ENCODE results near the gene NOP53.
"Not testable (repeated sequence)": the region's sequence is repeated elsewhere in the genome, so short reads cannot be mapped to it uniquely, and the experiment has no call there.

The NOP53 gene

DNA sequence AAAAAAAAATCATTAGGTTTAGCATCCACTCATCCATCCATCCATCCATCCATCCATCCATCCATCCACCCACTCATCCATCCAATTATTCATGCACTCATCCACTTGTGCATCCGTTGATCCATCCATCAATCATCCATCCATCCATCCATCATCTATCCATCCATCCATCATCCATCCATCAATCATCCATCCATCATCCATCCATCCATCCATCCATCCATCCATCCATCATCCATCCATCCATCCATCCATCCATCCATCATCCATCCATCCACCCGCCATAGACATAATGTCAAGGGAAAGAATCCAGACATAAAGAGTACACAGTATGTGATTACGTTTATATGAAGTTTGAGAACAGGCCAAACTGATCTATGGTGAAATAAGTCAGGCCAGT is 24.2 kb downstream of the NOP53 start:
- no peak for DNase-seq (ENCODE audit: insufficient read length, low spot score)
- FAIRE-seq = no peak

GRCh38 chr19:47771291-47771690 is 25.9 kb downstream of the NOP53 start:
- FAIRE-seq; DNase-seq (ENCODE audit: insufficient read length, low spot score): not testable (repeated sequence)

DNA sequence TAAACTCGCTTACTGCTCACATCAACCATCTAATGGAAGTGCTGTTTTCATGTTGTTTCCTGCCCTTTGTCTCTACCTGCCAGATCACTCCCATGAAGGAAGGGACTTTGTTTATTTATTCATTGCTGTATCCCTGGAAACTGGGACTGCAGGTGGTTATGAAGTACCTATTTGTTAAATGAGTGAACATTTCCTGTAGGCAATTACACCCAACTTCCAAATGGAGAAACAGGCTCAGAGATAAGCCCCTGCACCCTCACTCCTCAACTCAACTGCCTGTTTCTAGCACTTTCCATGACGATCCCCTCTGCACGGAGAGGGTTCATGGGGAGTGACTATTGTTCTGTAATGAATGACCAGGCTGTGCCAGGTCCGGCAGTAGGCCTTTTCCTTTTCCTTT is 31.2 kb downstream of the NOP53 start:
- no peak for DNase-seq (ENCODE audit: insufficient read length, low spot score)
- no peak for FAIRE-seq

DNA sequence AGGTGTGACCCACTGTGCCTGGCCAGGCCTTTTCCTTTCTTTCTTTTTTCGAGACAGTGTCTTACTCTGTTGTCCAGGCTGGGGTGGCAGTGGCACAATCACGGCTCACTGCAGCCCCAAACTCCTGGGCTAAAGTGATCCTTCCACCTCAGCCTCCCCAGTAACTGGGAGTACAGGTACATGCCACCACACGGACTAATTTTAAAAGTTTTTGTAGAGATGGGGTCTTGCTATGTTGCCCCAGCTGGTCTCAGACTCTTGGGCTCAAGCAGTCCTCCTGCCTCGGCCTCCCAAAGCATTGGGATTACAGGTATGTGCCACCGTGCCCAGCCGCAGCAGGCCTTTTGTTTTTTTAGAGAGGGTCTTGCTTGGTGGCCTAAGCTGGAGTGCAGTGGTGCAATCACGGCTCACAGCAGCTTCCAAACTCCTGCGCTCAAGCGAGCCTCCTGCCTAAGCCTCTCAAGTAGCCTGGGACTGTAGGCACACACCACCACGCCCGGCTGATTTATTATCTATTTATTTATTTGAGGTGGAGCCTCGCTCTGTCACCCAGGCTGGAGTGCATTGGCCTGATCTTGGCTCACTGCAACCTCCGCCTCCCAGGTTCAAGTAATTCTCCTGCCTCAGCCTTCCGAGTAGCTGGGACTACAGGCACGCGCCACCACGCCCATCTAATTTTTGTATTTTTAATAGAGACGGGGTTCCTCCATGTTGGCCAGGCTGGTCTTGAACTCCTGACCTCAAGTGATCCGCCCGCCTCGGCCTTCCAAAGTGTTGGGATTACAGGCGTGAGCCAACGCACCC is 32.1 kb downstream of the NOP53 start:
- DNase-seq (ENCODE audit: insufficient read length, low spot score); FAIRE-seq: not testable (repeated sequence)

- FAIRE-seq = peak; percentile 91
These were observed 33.0 kb downstream of the NOP53 start, which contains the start of gene SELENOW for GRCh38 chr19:47778049-47778953. SELENOW (plus strand) TSS chr19:47778703; CDS start chr19:47778786, 83 bp downstream.

DNA sequence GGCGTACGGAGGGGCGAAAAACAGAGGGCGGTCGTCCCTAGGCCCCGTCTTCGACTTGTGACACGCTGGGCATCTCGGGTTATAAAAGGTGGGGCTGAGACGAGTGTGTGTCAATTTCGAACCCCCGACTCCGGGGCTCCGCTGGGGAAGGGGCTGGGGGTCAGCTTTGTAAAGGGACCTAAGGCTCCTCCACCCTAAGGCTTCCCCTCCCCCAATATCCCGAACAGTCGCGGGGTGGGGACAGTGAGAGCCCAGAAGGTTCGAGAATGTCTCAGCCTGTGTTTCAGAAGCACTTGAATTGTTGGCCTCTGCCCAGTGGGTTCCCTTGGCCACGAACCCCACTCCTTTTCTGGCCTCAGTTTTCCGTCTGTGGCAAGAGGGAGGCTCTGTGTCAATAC is 33.6 kb downstream of the NOP53 start:
- DNase-seq (ENCODE audit: insufficient read length, low spot score) (no peak), FAIRE-seq (no peak)

More at GRCh38 chr19:47778049-47778953, 33.0 kb downstream of the NOP53 start, which contains the start of gene SELENOW:
- peak; percentile 93 for DNase-seq (ENCODE audit: insufficient read length, low spot score)

DNA sequence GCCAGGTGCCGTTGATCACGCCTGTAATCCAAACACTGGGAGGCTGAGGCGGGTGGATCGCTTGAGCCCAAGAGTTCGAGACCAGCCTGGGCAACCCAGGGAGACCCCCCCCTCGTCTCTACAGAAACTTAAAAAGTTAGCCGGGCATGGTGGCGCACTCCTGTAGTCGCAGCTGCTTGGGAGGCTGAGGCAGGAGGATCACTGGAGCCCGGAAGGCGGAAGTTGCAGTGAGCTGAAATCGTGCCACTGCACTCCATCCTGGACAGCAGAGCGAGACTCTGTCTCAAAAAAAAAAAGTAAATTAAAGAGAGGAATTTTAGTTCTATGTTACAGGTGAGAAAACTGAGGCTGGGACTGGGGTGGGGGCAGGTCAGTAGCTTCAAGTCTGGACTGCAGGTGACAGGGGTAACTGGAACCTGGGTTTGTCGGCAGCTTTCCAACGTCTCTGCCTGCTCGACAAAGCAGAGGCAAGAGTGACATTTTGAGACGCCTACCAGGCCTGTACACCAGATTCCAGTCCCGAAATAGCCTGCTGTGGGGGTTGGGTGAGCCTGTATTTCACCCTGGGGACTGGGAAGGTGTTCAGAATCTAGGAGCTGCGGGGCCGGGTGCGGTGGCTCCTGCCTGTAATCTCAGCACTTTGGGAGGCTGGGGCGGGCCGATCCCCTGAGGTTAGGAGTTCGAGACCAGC is 34.3 kb downstream of the NOP53 start:
- DNase-seq (ENCODE audit: insufficient read length, low spot score) (no peak), FAIRE-seq (no peak)

DNA sequence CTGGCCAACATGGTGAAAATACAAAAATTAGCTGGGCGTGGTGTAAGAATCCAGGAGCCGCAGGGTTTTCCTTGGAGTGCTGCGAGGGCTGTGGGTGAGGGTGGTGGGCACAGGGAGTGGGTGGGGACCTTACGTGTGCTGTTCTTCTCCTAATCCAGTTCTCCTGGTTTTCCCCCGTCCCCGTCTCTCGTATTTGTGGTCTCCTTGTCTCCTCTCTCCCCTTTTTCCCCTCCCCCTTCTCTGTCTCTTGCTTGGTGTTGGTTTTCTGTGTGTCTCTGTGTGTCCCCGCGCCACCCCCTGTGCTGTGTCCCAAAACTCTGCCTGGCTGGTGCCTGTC is 34.8 kb downstream of the NOP53 start:
- DNase-seq (ENCODE audit: insufficient read length, low spot score) (no peak), FAIRE-seq (no peak)

DNA sequence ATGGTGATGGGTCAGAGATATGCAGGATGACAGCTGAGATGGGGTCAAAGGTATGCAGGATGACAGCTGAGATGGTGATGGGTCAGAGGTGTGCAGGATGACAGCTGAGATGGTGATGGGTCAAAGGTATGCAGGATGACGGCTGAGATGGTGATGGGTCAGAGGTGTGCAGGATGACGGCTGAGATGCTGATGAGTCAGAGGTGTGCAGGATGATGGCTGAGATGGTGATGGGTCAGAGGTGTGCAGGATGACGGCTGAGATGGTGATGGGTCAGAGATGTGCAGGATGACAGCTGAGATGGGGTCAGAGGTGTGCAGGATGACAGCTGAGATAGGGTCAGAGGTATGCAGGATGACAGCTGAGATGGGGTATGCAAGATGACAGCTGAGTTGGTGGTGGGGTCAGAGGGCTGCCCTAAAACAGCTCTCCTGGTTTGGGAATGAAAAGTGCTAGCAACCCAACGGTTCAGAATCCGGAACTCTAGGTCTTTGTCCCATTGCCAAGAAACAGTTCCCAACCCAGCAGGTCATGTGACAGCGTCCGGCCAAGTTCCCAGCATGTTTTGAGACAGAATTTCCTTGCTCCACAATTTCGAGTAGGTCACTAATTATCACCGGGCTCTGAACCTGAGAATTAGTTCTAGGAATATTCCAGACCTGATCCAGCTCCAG is 36.4 kb downstream of the NOP53 start:
- DNase-seq (ENCODE audit: insufficient read length, low spot score) (no peak), FAIRE-seq (no peak)

DNA sequence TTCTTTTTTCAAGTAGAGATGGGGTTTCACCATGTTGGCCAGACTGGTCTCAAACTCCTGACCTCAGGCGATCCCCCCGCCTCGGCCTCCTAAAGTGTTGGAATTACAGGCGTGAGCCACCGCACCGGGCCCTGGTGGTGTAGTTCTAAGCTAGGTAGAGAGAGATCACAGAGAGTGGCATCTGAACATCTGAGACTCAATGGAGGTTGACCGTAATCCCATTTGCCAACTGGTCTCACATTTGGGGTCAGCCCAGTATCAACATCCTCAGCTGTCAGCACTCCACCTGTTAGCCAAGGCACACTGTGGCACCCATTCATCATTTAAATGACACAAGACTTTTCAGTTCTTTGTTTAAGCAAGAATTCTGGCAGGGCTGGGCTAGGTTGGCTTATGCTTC is 41.2 kb downstream of the NOP53 start:
- no peak for FAIRE-seq

GRCh38 chr19:47787307-47787706 is 42.0 kb downstream of the NOP53 start:
- not testable (repeated sequence) for DNase-seq (ENCODE audit: insufficient read length, low spot score); FAIRE-seq

More for the DNA sequence above, 41.2 kb downstream of the NOP53 start:
- DNase-seq (ENCODE audit: insufficient read length, low spot score) = no peak

DNA sequence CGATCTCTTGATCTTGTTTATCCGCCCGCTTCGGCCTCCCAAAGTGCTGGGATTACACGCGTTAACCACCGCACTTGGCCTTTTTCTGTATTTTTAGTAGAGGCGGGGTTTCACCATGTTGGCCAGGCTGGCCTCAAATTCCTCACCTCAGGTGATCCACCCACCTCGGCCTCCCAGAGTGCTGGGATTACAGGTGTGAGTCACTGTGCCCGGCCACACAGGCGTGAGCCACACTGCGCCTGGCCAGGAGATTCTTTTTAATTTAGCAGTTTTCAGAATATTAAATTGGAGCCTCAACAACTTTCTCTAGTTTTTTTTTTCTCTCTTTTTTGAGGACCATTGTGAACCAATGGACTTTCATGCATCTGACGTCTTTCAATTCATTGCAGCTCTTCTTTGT is 44.5 kb downstream of the NOP53 start:
- FAIRE-seq; DNase-seq (ENCODE audit: insufficient read length, low spot score): not testable (repeated sequence)

DNA sequence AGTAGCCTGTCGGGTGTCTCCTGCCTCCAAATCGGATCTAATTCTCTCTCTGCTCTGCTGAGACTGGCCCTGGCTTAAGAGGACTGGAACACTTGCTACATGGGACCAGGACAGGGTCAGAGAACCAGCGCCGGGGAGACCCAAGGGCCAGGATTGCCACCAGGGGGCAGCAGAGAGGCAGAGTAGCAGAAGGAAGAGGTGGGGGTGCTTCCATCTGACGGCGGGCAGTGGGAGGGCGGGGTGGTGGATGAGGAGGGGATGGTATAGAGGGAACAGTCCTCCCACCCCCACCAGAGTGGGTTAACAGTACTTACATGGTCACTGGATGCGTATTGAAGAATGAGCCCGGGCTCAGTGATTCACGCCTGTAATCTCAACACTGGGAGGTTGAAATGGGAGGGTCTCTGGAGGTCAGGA is 45.1 kb downstream of the NOP53 start:
- DNase-seq (ENCODE audit: insufficient read length, low spot score) (peak; percentile 62), FAIRE-seq (peak; percentile 82)

DNA sequence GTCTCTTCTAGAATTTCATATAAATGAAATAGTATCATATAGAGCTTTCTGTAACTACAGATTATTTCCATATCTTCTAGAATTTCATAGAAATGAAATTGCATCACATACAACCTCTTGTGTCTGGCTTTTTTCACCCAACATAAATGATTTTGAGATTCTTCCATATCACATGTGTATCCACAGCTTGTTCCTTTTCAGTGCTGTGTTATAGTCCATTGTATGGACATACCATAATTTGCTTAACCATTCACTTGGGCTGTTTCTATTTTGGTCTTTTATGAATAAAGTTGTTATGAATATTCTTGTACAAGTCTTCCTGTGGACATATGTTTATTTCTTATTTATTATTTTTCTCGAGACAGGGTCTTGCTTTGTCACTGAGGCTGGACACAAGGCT is 47.3 kb downstream of the NOP53 start:
- DNase-seq (ENCODE audit: insufficient read length, low spot score) (no peak), FAIRE-seq (no peak)

- FAIRE-seq (no peak), DNase-seq (ENCODE audit: insufficient read length, low spot score) (no peak)
These were observed 49.2 kb downstream of the NOP53 start for GRCh38 chr19:47794526-47794925.

DNA sequence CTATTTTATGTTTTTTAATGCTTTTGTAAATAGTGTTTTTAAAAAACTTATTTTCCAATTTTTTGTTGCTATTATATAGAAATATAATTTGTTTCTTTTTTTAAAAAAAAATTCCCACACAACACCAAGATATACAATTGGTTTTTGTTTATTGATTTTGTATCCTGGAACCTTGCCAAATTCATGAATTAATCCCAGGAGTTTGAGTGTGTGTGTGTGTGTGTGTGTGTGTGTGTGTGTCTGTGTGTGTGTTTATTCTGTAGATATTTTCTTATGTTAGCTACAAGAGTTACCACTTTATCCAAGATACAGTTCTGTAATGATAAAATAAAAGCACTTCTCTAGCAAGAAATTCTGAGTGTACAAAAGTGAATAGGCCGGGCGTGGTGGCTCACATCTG is 51.4 kb downstream of the NOP53 start:
- no peak for FAIRE-seq
- no peak for DNase-seq (ENCODE audit: insufficient read length, low spot score)

GRCh38 chr19:47797996-47798903 is 52.9 kb downstream of the NOP53 start:
- DNase-seq (ENCODE audit: insufficient read length, low spot score) = no peak
- no peak for FAIRE-seq

- FAIRE-seq (no peak), DNase-seq (ENCODE audit: insufficient read length, low spot score) (no peak)
These were observed 53.5 kb downstream of the NOP53 start for GRCh38 chr19:47798904-47799266.

DNA sequence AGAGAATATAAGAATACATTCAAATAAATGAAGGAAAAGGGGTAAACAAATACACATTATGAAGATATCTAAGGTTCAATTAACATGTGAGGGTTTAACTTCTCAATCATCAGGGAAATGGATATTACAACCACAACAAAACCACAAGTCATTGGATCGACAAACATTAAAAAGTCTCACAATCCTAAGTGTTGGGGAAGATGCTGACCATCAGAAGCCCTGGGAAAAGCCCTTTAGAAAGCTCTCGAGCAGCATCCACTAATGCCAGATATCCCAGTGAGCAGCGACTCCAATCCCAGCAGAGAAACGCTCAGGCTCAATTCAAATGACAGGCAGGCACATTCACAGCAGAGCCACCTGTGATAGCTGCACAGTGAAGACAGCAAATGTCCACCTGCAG is 55.9 kb downstream of the NOP53 start:
- no peak for DNase-seq (ENCODE audit: insufficient read length, low spot score)
- FAIRE-seq = no peak
